HG02571 (cell line): ENCODE data around the gene AXIN1.

ENCODE experiments used
- ATAC-seq: cut with Tn5 transposase; IDR thresholded peaks from one replicate; pipeline ENCODE4 v1.9.1; 2021; ENCODE audit warnings: mild to moderate bottlenecking, moderate library complexity; ENCODE audit not compliant: unreplicated experiment

The AXIN1 gene

DNA sequence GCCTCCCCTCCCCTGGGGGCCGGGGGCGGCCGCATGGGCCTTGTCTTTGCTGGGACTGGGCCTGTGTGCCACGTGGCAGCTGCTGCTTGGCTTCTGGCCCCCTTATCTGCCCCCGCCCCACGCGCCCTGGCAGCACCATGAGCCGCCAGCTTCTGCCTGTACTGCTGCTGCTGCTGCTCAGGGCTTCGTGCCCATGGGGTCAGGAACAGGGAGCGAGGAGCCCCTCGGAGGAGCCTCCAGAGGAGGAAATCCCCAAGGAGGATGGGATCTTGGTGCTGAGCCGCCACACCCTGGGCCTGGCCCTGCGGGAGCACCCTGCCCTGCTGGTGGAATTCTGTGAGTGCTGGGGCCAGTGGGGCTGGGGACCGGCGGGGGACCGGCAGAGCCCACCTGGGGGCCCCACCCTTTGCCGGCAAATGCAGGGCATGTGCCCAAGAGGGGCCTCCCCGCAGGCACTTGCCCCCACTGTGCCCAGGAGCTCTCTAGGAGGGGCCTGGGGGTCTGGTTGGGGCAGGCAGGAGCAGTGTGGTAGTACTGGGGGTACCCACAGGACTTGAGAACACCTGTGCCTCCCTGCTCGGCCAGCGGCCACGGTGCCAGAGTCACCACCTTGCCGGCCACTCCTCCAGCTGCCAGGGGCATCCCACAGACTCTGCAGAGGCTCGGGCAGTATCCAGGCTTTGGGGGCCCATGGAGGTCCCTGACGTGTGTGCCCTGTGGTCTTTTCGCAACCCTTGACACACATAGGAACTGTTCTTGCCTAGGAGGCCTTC lies 69.3 kb downstream of the AXIN1 start, which contains the start of gene PDIA2:
PDIA2 (plus strand) TSS at position 132 of the 773 bp plus-strand sequence; CDS start at position 138, 6 bp downstream.
- ATAC-seq, result no peak

DNA sequence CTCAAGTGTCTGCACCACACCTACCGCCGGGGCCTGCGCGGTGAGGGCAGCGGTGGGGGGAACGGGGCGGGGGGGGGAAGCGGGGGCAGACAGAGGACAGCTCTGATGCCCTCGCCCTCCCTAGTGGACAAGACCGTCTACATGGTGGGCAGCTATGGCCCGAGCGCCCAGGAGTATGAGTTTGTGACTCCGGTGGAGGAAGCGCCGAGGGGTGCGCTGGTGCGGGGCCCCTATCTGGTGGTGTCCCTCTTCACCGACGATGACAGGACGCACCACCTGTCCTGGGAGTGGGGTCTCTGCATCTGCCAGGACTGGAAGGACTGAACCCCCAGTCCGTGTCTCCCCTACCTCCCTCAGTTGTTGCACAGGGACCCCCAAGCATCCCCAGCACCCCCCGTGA lies 70.0 kb downstream of the AXIN1 start:
- ATAC-seq, result no peak

DNA sequence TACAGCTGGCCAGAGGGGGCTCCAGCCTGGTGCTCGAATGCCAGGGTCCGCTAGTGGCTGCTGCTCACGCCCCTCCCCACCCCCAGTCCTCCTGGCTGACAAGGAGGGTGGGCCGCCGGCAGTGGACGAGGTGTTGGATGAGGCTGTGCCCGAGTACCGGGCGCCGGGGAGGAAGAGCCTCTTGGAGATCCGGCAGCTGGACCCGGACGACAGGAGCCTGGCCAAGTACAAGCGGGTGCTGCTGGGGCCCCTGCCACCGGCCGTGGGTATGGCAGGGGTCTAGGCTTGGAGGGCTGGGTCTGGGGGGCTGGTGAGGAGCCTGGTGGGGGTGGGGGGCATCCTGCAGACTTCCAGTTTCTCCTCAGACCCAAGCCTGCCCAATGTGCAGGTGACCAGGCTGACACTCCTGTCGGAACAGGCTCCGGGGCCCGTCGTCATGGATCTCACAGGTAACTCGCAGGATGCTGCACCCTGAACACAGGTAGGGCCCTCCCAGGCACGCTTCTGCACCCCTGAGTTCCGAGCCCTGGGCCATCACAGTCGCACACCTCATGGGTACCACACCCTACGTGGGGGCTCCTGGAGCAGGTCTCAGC lies 70.8 kb downstream of the AXIN1 start:
- no peak for ATAC-seq

DNA sequence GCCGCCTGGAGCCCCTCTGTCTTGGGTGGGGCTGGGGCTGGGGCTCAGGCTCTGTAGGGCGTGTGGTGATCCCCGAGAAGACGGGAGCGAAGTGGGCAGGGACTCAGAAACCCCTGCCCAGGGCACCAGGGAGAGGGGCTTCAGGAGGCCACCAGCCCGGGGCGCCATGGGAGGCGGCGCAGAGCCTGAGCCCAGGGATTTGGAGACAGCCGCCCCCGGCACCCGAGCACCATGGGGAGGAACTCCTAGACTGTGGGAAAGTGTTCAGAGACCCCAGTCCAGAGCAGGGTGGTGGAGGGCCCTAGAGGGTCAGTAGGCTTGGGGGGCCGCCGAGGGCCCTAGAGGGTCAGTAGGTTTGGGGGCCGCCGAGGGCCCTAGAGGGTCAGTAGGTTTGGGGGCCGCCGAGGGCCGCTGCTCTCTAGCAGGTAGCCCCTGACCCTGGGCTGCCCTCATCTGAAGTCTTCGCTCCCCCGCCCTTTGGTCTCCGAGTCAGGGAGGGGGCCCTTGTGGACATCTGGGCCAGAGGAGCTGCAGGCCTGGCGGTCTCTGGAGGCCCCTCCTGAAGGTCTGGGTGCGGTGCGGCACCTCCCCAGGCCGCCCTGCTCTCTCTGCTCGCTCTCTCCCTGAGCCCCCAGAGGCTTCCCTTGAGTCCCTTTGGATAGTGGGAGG lies 71.4 kb downstream of the AXIN1 start:
- no peak for ATAC-seq

DNA sequence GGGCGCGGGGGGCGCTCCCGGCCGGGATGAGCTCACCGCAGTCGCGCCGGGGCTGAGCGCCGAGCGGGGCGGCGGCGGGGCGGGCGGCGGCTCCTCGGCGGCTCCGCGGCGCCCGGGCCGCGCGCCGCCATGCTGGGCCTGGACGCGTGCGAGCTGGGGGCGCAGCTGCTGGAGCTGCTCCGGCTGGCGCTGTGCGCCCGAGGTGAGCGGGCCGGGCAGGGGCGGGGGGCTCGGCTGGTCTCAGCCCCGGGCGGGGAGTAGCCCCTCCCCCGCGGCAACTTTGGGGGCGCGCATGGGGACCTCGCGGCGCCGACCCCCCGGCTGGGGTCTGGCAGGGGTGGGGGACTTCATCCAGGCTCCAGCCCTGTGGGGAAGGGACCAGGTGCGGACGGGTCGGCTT lies 72.0 kb downstream of the AXIN1 start, which contains the start of gene ARHGDIG:
ARHGDIG (plus strand) TSS at position 40 of the 400 bp plus-strand sequence; CDS start at position 130, 90 bp downstream.
- no peak for ATAC-seq

DNA sequence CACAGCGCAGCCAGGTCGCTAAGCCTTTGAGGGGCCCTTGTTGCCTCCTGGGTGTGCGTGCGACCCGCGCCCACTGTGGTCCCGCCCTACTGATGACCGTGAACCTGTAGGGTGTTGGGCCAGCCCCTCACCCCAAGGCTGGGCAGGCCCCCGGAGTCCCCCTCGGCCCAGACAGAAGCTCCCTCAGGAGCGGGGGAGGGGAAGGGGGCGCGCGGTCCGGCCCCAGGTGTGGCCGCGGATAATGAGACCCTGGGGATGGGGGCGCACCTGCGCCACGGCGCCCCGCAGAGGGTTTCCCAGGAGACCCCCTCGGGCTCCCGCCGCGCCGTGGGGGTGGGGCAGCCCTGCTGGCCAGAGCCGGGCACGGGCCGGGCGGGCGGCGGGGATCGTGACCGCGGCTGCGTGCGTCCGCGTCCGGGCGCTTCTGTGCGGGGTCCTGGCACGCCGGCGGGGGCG lies 72.5 kb downstream of the AXIN1 start:
- no peak for ATAC-seq

DNA sequence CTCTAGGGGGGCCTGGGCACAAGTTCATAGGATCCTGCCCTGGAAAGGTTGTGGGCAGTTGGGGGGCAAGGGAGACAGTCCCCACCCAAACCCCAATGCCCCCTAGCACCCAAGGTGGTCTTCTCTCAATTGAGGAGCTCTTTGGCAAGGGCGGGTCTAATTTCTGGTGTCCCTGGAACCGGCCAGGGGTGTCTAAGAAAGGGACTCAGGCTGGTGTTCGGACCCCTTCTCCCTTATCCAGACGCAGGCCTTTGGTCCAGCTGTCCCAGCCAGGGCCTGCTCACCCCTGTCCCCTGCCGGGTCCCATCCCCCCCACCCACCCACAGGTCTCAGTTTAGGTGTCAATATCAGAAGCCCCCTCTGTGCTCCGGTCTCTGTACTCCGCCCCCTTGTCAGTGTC lies 73.0 kb downstream of the AXIN1 start:
- no peak for ATAC-seq

DNA sequence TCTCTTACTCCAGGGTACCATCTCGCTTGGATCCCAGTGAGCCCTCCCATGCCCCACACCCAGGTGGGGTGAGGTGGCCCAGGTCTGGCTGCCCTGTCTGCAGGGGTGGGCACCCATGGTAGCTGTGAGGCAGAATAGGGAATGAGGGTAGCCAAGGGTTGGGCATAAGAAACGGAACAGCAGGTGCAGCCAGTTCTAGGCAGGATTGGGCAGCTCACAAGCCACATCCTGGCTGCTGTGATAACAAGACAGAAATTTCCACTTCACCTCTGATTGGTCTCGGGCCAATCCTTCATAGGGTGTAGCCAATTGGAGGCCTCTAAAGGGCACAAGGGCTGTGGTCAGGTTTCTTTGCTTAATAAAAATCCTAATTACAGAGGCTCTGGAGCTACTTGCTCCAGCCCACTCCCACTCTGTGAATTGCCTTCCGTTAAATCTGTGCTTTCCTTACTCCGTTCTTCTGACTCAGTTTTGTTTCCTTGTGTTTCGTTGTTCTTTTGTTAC lies 73.6 kb downstream of the AXIN1 start:
- ATAC-seq, result no peak

DNA sequence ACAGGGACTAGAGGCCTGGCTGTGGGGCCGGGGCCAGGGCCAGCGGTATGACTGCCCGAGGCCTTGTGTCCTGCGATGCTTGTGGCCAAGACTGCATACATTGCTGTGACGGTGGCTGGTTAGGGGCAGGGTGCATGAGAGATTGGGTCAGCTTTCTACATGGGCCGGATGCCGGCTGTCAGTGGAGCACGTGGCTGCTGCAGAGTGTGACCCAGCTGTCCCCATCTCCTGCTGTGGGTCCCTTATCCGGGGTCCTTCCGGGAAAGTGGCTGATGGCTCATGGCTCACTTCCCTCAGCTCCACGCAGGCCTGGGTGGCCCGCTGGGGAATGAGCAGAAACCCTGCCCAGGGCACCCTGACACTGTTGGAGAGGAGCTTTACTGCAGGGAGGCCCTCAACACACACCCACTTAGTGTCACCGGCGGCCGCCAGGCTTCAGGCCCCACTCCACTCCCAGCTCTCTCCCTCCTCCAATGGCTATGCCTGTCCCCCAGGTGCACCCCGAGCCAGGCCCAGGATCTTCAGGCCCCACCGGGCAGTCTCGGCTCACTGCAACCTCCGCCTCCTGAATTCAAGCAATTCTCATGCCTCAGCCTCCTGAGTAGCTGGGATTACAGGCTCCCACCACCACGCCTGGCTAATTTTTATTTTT lies 76.0 kb downstream of the AXIN1 start:
- no peak for ATAC-seq

DNA sequence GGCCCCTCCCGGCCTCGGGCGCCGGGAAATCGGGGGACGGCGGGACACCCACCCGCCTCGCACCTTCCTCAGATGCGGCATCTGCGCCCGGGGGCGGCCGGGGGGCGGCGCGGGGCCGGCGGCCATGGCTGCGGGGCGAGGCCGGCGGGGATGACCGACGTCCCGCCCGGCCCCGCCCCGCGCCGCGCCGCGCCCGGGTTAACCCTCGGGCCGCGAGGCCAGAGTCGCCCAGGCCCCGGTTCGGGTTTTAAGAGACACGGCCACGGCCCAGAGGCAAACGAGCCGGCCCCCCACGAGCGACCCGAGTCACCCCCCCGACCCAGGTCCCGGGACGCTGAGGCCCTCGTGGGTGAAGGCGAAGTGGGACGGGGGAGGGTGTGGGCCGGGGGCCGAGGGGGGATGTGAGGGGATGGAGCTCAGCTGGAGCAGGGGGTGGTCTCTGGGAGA lies 76.7 kb downstream of the AXIN1 start, which contains the start of gene RGS11:
RGS11 (minus strand) TSS at position 159 of the 447 bp plus-strand sequence; CDS start at position 126, 33 bp downstream.
- no peak for ATAC-seq

DNA sequence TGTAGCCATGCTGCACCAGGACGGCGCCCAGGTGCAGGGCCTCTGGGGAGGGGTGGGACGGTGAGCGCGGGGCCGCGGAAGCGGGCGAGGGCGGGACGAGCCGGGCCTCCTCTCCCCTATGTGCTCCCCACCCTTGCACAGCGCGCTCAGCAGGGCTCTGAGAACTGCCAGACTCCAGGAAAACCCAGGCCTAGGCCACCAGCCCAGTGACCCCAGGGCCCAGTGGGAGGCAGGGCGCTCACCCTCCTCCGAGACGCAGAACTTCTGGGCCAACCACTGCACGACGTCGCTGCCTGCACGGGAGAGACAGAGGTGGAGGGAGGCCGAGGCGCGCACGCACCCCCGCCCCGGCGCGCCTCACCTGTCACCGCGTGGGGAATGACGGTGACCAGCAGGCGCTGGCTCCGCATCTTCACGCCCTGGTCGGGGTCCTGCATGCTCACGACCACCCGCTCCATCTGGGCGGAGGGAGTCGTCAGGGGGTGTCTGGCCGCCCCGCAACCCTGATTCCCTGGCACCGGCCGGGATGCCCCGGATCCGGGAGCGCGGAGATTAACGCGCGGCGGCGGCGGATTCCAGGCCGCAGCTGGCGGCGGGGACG lies 77.4 kb downstream of the AXIN1 start:
- no peak for ATAC-seq

DNA sequence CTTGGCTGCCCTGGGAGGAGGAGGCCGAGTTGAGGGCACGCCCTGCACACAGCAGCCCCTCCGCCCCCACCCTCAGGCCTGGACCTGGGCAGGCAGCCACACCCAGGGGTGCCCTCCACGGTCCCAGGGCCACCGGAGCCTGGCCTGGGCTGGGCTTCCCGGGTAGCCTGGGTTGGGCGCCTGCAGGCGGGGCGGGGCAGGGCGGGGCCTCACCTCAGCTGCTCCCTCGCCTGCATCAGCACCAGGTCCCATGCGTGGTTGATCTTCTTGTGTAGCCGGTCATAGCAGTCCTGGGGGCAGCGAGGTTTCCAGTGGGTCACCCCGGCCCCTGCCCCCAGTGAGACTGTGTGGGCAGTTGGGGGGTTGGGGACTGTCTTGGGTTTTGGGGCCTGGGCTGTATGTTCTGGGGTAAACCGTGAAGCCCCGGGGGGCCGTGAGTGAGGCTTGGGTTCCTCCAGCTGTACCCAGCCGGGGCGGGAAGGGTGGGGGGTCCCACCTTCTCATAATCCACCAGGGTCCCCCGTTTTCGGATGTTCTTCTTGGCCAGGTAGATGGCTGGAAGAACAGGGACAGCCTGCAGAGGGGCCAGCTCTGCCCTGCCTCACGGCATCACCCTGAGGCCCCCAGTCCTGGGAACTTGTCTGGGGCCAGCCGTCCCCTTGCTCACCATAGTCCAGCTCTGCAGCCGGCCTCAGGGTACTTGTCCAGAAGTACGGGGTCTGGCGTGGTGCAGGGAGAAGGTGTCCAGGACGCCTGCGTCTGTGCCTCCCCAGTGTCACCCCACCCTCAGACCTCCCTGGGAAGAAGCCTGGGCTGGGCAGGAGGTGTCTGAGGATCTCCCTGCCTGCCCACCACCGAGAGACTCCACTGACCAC lies 78.7 kb downstream of the AXIN1 start:
- no peak for ATAC-seq

DNA sequence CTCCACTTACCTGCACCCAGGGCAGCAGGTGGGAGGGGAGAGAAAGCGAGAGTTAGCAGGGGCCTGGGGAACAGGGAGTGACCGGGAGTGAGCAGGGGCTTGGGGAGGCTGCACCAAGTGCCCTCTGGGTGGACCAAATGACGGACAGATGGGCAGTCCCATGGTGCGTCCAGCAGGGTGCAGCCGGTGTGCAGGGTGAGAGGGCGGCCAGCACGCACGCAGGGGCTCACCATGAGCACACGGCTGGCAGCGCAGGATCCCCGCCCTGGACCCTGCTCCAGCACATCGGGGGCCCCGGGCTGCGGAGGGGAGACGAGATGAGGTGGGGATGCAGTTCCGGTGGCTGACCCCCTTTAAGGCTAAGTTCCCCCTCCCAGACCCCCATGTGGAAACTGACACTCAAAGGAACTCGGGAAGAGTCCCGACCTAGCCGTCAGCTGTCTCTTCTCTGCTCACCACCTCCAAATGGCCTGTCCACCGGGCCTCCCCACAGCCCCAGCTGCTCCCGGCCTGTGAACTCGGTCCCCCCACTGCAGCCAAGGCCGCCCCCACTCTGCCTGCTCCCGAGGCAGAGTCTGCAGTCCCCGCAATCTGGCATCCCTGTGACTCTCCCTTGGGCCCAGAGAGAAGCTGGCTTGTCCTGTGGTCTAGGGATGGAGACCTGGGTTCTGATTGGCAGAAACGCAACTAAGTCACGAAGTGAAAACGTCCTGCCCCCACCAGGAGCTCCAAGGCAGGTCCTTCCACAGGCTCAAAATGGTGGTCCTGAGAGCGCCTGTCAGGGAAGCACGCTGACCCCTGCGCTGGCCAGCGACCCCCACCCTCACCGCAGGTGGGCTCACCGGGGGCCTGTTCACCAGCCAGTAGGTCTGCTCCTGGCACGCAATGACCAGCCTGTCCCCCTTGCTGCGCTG lies 79.6 kb downstream of the AXIN1 start:
- ATAC-seq, result no peak

DNA sequence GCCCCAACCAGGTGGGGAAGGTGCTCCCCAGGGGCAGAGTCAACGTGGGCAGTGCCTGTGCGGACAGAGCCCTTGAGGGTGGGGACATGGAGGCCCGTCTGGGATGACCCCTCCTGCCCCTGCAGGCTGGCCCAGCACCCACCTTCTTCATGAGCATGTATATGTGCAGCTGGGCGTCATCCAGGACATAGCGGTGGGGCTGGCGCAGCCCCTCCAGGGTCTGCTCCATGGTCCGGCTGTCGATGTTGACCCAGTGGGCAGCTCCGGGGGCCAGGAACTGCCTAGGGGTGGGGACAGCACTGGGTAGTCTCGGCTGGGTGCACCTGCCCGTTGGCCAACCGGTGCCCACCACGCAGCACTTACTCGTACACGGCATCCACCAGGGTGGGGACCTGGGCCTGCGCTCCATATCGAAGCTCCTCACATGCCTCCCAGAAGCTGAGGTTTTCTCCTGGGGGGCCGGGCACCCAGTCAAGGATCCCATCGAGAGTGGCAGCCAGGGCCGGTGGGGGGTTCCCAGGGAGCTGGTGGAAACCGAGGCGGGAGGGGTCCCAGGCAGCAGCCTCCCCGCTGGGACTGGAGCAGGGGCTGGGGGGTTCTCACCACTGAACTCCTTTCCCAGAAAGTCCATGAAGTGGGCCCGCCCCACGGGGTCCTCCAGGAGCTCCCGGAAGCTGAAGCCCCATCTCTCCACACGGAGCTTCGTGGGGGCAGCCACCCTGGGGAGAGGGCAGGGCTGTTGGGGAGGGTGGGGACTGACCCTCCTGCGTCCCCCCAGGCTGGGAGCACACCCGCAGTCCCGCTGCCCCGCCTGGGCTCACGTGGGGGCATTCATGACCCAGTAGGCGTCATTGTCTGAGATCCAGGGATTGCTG lies 81.9 kb downstream of the AXIN1 start:
- no peak for ATAC-seq

DNA sequence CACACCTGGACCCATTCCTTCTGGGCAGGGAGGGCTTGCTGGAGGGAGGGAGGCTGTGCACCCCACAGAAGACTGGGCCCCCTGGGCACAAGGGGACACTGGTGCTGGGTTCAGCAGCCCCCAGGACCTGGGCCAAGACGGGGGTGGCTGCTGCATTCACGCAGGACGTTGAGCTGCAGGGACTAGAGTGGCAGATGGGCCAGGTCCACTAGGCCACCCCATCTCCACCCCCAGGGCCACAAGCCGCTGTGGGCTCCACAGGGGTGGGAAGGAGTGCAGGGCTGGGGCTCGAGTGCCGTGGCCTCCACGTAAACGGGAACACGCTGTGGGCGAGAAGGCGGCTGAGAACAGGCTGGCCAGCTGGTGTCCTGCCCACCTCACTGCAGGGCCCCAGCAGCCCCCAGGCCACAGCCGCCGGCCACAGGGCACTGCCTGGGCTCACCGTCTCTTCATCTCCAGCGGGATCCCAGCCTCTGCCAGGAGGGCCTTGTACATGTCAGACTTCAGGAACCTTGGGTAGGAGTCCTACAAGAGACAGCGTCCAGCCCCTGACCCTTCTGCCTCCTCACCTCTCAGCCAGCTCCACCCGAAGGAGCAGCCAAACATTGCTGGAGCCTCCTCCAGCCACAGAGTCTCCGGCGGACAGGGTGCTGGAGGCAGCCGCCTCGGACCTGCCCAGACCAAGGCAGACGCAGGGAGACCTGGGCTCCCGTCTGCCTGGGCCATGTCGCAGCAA lies 83.3 kb downstream of the AXIN1 start:
- no peak for ATAC-seq

DNA sequence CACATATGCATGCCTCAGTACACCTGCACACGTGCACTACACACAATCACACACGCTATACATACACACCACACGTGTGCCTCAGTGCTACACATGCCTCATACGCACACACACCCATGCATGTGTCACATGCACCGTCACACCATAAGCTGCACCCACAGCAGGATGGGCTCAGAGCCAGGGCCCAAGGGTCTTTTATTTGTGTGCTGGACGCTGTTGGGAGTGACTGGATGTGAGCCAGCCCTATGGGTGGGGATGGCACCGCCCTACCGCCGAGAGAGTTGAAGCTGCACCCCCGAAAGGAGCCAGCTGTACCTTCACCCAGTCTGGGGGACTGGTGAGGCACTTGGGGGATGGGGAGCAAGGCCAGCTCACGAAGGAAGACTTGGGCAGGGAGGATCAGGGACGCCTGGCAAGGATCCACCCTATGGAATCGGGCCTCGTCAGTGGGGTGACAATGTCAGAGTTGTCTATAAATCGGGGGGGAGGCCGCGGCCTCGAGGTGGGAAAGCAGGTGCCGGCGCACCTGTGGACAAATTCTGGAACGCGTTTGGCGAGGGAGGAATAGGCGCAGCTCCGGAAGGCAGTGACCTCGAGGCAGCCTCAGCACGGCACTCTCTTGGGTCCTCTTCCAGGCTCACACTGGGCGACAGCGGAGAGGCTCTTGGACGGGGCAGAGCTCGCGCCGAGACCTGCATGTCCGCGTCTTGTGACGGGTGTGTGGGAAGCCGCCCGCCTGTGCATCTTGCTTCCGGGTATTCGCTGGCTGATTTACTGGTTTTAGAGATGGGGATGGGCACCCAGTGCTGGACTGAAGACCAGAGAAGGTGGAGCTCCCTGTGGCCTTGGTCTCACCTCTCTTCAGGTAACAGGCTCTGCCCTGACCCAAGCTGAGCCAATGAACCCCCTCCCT lies 84.1 kb downstream of the AXIN1 start:
- ATAC-seq, result no peak
